IMR-90 (cell line): ENCODE results near the gene YY1AP1. TPM values are rescaled to one million over a fixed set of nuclear protein-coding genes. Genes with fewer than 3 reads are reported as not detected.

Experiments used
- ATAC-seq: fragments of 200-7000 bp; cut with Tn5 transposase; 2 replicates; pipeline ENCODE4 v1.9.1; 2020; ENCODE audit warnings: low read depth, mild to moderate bottlenecking, moderate library complexity
- BruUV-seq: library from RNA; stranded (reverse); fragments of 400-500 nt; replicated peaks from 2 replicates; lab custom pipeline; 2021; lab: Mats Ljungman, UMichigan
- CTCF ChIA-PET: fragments of 300-600 bp; formaldehyde crosslinking; extraction: SDS; loops from one replicate; lab custom pipeline; 2021; ENCODE audit warnings: antibody characterized with exemption; lab: Yijun Ruan, JAX
- POLR2A ChIA-PET: fragments of 300-600 bp; sonication (Branson Sonifier 250); formaldehyde crosslinking; loops from one replicate; lab custom pipeline; 2022; ENCODE audit warnings: antibody characterized with exemption; ENCODE audit not compliant: unreplicated experiment; lab: Charles Lee
- DNase-seq: peaks from one replicate; pipeline ENCODE4 v3.0.0; 2013
- H2AFZ ChIP-seq: replicated peaks from 2 replicates; pipeline ENCODE3; 2013; ENCODE audit warnings: low read length, mild to moderate bottlenecking; ENCODE audit not compliant: poor library complexity
- H2AK5ac ChIP-seq: 2 replicates; pipeline ENCODE4 v1.6.1; 2013; ENCODE audit warnings: low read depth, low read length, inconsistent platforms
- H2AK9ac ChIP-seq: replicated peaks from 2 replicates; pipeline ENCODE3; 2013; ENCODE audit warnings: mild to moderate bottlenecking, low read depth, low read length, moderate library complexity; ENCODE audit not compliant: poor library complexity
- H2BK120ac ChIP-seq: 2 replicates; pipeline ENCODE4 v1.6.1; 2013; ENCODE audit warnings: low read depth, low read length, inconsistent platforms
- H2BK15ac ChIP-seq: 3 replicates; pipeline ENCODE4 v1.6.1; 2013; ENCODE audit warnings: low read depth, low read length, inconsistent platforms
- H2BK20ac ChIP-seq: 2 replicates; pipeline ENCODE4 v1.6.1; 2013; ENCODE audit warnings: low read depth, mild to moderate bottlenecking, inconsistent platforms, low read length, moderate library complexity
- H2BK5ac ChIP-seq: 2 replicates; pipeline ENCODE4 v1.6.1; 2013; ENCODE audit warnings: mild to moderate bottlenecking, low read depth, low read length, inconsistent platforms; ENCODE audit not compliant: poor library complexity, severe bottlenecking
- H3K14ac ChIP-seq: replicated peaks from 2 replicates; pipeline ENCODE4 v1.6.1; 2013; ENCODE audit warnings: low read depth, low read length, inconsistent platforms
- H3K18ac ChIP-seq: 2 replicates; pipeline ENCODE4 v1.6.1; 2013; ENCODE audit warnings: low read depth, low read length, control low read depth
- H3K23ac ChIP-seq: 2 replicates; pipeline ENCODE4 v1.6.1; 2013; ENCODE audit warnings: low read depth, low read length, inconsistent platforms
- H3K27ac ChIP-seq: 2 replicates; pipeline ENCODE4 v1.5.1; 2013; ENCODE audit warnings: mild to moderate bottlenecking, control low read depth, low read length; ENCODE audit not compliant: insufficient read depth
- H3K27me3 ChIP-seq: 2 replicates; pipeline ENCODE4 v1.6.1; 2013; ENCODE audit warnings: low read length; ENCODE audit not compliant: control insufficient read depth, insufficient read depth
- H3K36me3 ChIP-seq: 2 replicates; pipeline ENCODE4 v1.6.1; 2013; ENCODE audit warnings: low read length, mixed read lengths; ENCODE audit not compliant: control insufficient read depth, insufficient read depth
- H3K4ac ChIP-seq: 2 replicates; pipeline ENCODE4 v1.6.1; 2013; ENCODE audit warnings: low read depth, low read length, inconsistent platforms
- H3K4me1 ChIP-seq: 2 replicates; pipeline ENCODE4 v1.6.1; 2013; ENCODE audit warnings: low read length, mixed read lengths; ENCODE audit not compliant: control insufficient read depth, insufficient read depth
- H3K4me2 ChIP-seq: 2 replicates; pipeline ENCODE4 v1.6.1; 2013; ENCODE audit warnings: low read depth, mild to moderate bottlenecking, control low read depth, low read length, moderate library complexity
- H3K4me3 ChIP-seq: 2 replicates; pipeline ENCODE4 v1.5.1; 2013; ENCODE audit warnings: low read depth, mild to moderate bottlenecking, control low read depth, low read length, moderate library complexity; ENCODE audit not compliant: insufficient read depth
- H3K56ac ChIP-seq: 2 replicates; pipeline ENCODE4 v1.6.1; 2013; ENCODE audit warnings: low read length, inconsistent platforms; ENCODE audit not compliant: insufficient read depth; ENCODE audit errors: extremely low read depth
- H3K79me1 ChIP-seq, 2 experiments: 2 replicates each; pipeline ENCODE4 v1.6.1; 2013; ENCODE audit warnings: low read length in 2 of 2, inconsistent platforms in 1 of 2, low read depth in 1 of 2
- H3K9ac ChIP-seq: 2 replicates; pipeline ENCODE4 v1.6.1; 2013; ENCODE audit warnings: low read depth, low read length, control low read depth
- H3K9me1 ChIP-seq: 2 replicates; pipeline ENCODE4 v1.6.1; 2013; ENCODE audit warnings: low read length, inconsistent platforms; ENCODE audit not compliant: insufficient read depth
- H3K9me3 ChIP-seq: 2 replicates; pipeline ENCODE4 v1.6.1; 2013; ENCODE audit warnings: low read length; ENCODE audit not compliant: control insufficient read depth, insufficient read depth
- H4K20me1 ChIP-seq: 2 replicates; pipeline ENCODE4 v1.6.1; 2013; ENCODE audit warnings: low read length, inconsistent platforms; ENCODE audit not compliant: insufficient read depth
- H4K5ac ChIP-seq: 2 replicates; pipeline ENCODE4 v1.6.1; 2013; ENCODE audit warnings: mild to moderate bottlenecking, low read depth, low read length, control low read depth
- H4K8ac ChIP-seq, 2 experiments: 2 replicates each; pipeline ENCODE4 v1.6.1; 2013; ENCODE audit warnings: low read depth in 2 of 2, low read length in 2 of 2, control low read depth in 1 of 2, inconsistent platforms in 1 of 2
- H4K91ac ChIP-seq: 2 replicates; pipeline ENCODE4 v1.6.1; 2013; ENCODE audit warnings: low read depth, low read length, inconsistent platforms; ENCODE audit not compliant: insufficient read depth
- BHLHE40 ChIP-seq: fragments of 150-350 bp; IDR thresholded peaks from 2 replicates; pipeline ENCODE4 v1.6.1; 2016; ENCODE audit warnings: mild to moderate bottlenecking, low read depth, low read length
- CEBPB ChIP-seq: IDR thresholded peaks from 2 replicates; pipeline ENCODE4 v1.6.1; 2012; ENCODE audit warnings: low read depth, low read length, improper control_type of control experiment
- CHD1 ChIP-seq: IDR thresholded peaks from 2 replicates; pipeline ENCODE4 v1.6.1; 2012; ENCODE audit warnings: low read depth, low read length, improper control_type of control experiment
- CTCF ChIP-seq: conservative IDR thresholded peaks from 2 replicates; pipeline ENCODE4 v1.5.1; 2012; ENCODE audit warnings: mild to moderate bottlenecking, low read depth, low read length, improper control_type of control experiment
- ELK1 ChIP-seq: fragments of 150-350 bp; IDR thresholded peaks from 2 replicates; pipeline ENCODE4 v1.6.1; 2016; ENCODE audit warnings: low read depth, mild to moderate bottlenecking, low read length, moderate library complexity, borderline replicate concordance
- FOS ChIP-seq: fragments of 150-350 bp; IDR thresholded peaks from 2 replicates; pipeline ENCODE4 v1.6.1; 2016; ENCODE audit warnings: low read depth, low read length
- MAFK ChIP-seq: IDR thresholded peaks from 2 replicates; pipeline ENCODE4 v1.6.1; 2012; ENCODE audit warnings: low read depth, low read length, improper control_type of control experiment
- MAZ ChIP-seq: IDR thresholded peaks from 2 replicates; pipeline ENCODE4 v1.6.1; 2012; ENCODE audit warnings: low read depth, mild to moderate bottlenecking, low read length, improper control_type of control experiment, moderate library complexity, borderline replicate concordance
- MXI1 ChIP-seq: IDR thresholded peaks from 2 replicates; pipeline ENCODE4 v1.6.1; 2012; ENCODE audit warnings: low read depth, mild to moderate bottlenecking, low read length, moderate library complexity, borderline replicate concordance
- NFE2L2 ChIP-seq: fragments of 150-350 bp; IDR thresholded peaks from 2 replicates; pipeline ENCODE4 v1.6.1; 2016; ENCODE audit warnings: low read depth, mild to moderate bottlenecking, low read length
- POLR2A ChIP-seq: IDR thresholded peaks from 2 replicates; pipeline ENCODE4 v1.6.1; 2012; ENCODE audit warnings: mild to moderate bottlenecking, low read depth, low read length
- RAD21 ChIP-seq: IDR thresholded peaks from 2 replicates; pipeline ENCODE4 v1.6.1; 2012; ENCODE audit warnings: low read length, improper control_type of control experiment
- RCOR1 ChIP-seq: IDR thresholded peaks from 2 replicates; pipeline ENCODE4 v1.6.1; 2012; ENCODE audit warnings: mild to moderate bottlenecking, low read length, improper control_type of control experiment; ENCODE audit not compliant: insufficient replicate concordance
- RFX5 ChIP-seq: IDR thresholded peaks from 2 replicates; pipeline ENCODE4 v1.8.0; 2012; ENCODE audit warnings: low read depth, mild to moderate bottlenecking, low read length, moderate library complexity
- SMC3 ChIP-seq: fragments of 150-350 bp; IDR thresholded peaks from 2 replicates; pipeline ENCODE4 v1.6.1; 2016; ENCODE audit warnings: low read depth, mild to moderate bottlenecking, antibody characterized with exemption, low read length, moderate library complexity
- USF2 ChIP-seq: fragments of 150-350 bp; IDR thresholded peaks from 2 replicates; pipeline ENCODE4 v1.6.1; 2017; ENCODE audit warnings: mild to moderate bottlenecking, antibody characterized with exemption, low read length, low read depth
- WGBS, 2 experiments: methylation state at CpG; one replicate each; pipeline versions ENCODE4 v1.1.5 to v1.1.7; 2013; ENCODE audit warnings: missing lambda C conversion rate in 2 of 2; ENCODE audit not compliant: insufficient read length in 1 of 2; ENCODE audit errors: extremely low coverage in 2 of 2; 5-methylcytosine and 5-hydroxymethylcytosine counted together
- dilution Hi-C: fragments of 300-500 bp; cut with HindIII; formaldehyde crosslinking; loops from one replicate; pipeline ENCODE4 v1.14.3; 2018; ENCODE audit warnings: low sequenced_read_pairs; ENCODE audit not compliant: unreplicated experiment
- in situ Hi-C: fragments of 300-500 bp; cut with MboI; formaldehyde crosslinking; loops from 3 replicates; pipeline ENCODE4 v1.14.3; 2019; ENCODE audit warnings: low sequenced_read_pairs, inconsistent platforms, mixed read lengths
- intact Hi-C: fragments of 100-400 bp; cut with micrococcal nuclease; formaldehyde crosslinking; loops from 2 replicates; pipeline ENCODE4 v1.10.0; 2022
- polyA plus RNA-seq, 3 experiments: library from polyadenylated mRNA; depleted of rRNA; stranded (reverse); fragments of >200 nt; gene quantifications; 2 replicates each; pipeline ENCODE4 v1.2.3, GENCODE V29; 2012; ENCODE audit warnings: low replicate concordance in 1 of 3
- total RNA-seq: library from RNA; depleted of rRNA; stranded (reverse); fragments of >200 nt; gene quantifications from 2 replicates; pipeline ENCODE4 v1.2.3, GENCODE V29; 2012

The YY1AP1 gene
- total and polyA plus RNA-seq, 2 of the 4 experiments (the other 2 are of a cell fraction): 31.5 to 52.6 TPM

- no peak overlapping the region for H3K4me3 ChIP-seq
- no peak overlapping the region for H2BK20ac ChIP-seq
- no TSS peak for BruUV-seq
- no peak overlapping the region for H2AK5ac ChIP-seq
- no peaks in the 10 kb centered on the region for H3K4me1 ChIP-seq
- no peak overlapping the region for H3K56ac ChIP-seq
- no peak overlapping the region for H3K23ac ChIP-seq
- H2BK120ac ChIP-seq: no peak overlapping the region
- H3K18ac ChIP-seq: no peak overlapping the region
- no peak overlapping the region for H2AFZ ChIP-seq
- peaks cover 2% of the 10 kb centered on the region; the same call in 1 of the 2 replicates for H4K20me1 ChIP-seq
- no peak overlapping the region for H3K14ac ChIP-seq
- H4K91ac ChIP-seq: no peak overlapping the region
- intact Hi-C loops (no loop called here), dilution Hi-C loops (no loop called here), in situ Hi-C loops (no loop called here)
- H2BK5ac ChIP-seq: no peak overlapping the region
- H3K79me1 ChIP-seq: peaks cover 0 to under 1% of the 10 kb centered on the region in 2 experiments; a peak in 1 of 4 replicates
- no peak overlapping the region for H2AK9ac ChIP-seq
- no CpG with 5 or more reads among the region's 2 CpGs for WGBS, 2 experiments
- no peak overlapping the region for H4K8ac ChIP-seq
- no peak for TF ChIP-seq CHD1
- no peak for TF ChIP-seq RAD21
- TF ChIP-seq SMC3: no peak
- TF ChIP-seq NFE2L2: no peak
- TF ChIP-seq ELK1: no peak
- no peak for TF ChIP-seq BHLHE40
- no peak for TF ChIP-seq CEBPB
- TF ChIP-seq MXI1: no peak
- TF ChIP-seq RCOR1: no peak
- no peak for TF ChIP-seq CTCF
- TF ChIP-seq POLR2A: no peak
- no peak for TF ChIP-seq FOS
- no peak for TF ChIP-seq RFX5
- TF ChIP-seq USF2: no peak
- TF ChIP-seq MAZ: no peak
- TF ChIP-seq MAFK: no peak
- H3K27ac ChIP-seq: no peak overlapping the region
- peaks cover 29% of the 10 kb centered on the region for H3K36me3 ChIP-seq
- CTCF ChIA-PET: no interaction called here
- H3K4me2 ChIP-seq: no peak overlapping the region
- POLR2A ChIA-PET: no interaction called here
- H3K27me3 ChIP-seq: no peaks in the 10 kb centered on the region
- no peaks in the 10 kb centered on the region for H3K9me3 ChIP-seq
- ATAC-seq (no peak), DNase-seq (no peak)
- peaks cover 4% of the 10 kb centered on the region; the same call in 1 of the 2 replicates for H3K9me1 ChIP-seq
- H2BK15ac ChIP-seq: no peak overlapping the region
- no peak overlapping the region for H3K4ac ChIP-seq
- H4K5ac ChIP-seq: no peak overlapping the region
- no peak overlapping the region for H3K9ac ChIP-seq
These were observed 31.1 kb downstream of the YY1AP1 start for GRCh38 chr1:155657463-155657862.
